Astrocyte (in vitro differentiated cells and primary cell): ENCODE measurements around the gene HSPA1B.

Experiments used
- CTCF ChIP-seq: IDR thresholded peaks from 2 replicates; pipeline ENCODE4 v1.5.1; 2011; ENCODE audit warnings: low read depth, mild to moderate bottlenecking, inconsistent platforms, low read length, moderate library complexity; ENCODE audit not compliant: insufficient read depth
- EZH2 ChIP-seq: IDR thresholded peaks from 2 replicates; pipeline ENCODE4 v1.6.1; 2012; ENCODE audit warnings: mild to moderate bottlenecking, low read length, inconsistent platforms; ENCODE audit not compliant: insufficient read depth

GRCh38 chr6:31781244-31782125, 46.1 kb upstream of the HSPA1B start:
- no peak for TF ChIP-seq CTCF
- TF ChIP-seq EZH2 = no peak
